Stimulated activated CD8-positive, alpha-beta memory T cell treated with anti-CD3 and anti-CD28 coated beads, Interleukin-12 subunit alpha, Interleukin-12 subunit beta, amount 100 ng/mL, for 1 hour (primary cell): ENCODE data around the gene GPR17.

Experiments
- DNase-seq: peaks from one replicate; pipeline ENCODE4 v3.0.0-alpha.2; 2020; ENCODE audit warnings: low read depth

The GPR17 gene

DNA sequence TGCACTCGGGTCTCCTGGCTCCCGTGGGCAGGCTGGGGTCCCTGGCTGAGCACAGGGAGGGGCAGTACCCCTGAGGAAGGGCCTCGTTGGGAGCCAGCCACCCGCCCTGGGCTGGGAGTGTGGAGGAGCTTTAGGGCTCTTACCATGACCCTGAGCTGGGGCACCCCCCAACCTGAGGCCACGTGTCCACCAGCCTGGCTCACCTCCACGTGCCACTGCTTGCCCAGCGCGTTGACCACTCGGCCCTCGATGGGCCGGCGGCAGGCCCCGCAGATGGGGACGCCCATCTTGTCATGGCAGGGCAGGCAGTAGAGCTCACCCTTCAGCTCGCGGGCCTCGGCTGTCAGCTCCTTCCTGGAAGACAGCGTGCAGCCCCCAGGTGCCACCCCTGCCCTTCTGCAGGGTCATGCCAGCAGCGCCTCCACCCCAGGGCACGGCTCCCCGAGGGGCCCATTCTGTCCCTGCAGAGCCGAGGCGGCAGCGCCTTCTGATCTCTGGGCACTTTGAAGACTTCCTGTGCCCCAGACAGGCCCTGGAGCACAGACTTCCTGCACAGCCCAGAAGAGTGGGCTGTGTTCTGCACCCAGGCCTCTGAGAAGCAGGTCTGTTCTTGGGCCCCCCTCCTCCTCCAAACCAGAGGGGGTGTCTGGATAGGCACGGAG, 4.0 kb upstream of the GPR17 start:
- peak; percentile 21 for DNase-seq

DNA sequence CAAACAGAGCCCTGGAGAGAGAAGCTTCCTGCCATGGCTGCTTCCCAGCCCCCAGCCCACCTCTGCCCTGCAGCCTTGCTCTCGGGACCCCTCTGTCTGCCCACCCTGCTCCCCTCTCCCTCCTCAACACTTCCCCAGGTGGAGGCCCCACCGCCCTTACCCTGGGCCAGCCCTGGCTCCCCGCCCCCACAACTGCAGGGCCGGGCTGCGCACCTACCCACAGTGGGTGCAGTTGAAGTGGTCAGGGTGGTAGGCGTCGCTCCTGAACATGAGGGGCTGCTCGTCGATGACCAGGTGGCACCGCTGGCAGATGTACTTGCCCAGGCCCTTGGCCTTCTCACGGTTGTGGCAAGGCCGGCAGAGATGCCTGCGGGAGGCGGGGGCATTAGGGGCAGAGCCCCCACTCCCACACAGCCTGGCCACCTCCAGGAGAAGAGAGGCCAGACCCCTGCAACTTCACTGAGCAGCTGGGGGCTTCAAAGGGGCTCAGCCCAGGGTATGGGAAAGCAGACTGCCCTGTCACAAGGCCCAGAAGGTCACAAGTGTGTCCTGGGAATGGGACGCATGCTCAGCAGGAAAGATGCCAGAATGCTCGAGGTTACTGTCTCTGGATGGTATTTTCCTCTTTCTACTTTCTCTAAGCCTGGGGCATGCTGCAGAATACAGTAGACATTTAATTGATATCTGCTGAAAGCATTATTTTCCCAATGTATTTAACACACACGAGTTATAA, 3.1 kb upstream of the GPR17 start:
- DNase-seq = no peak

DNA sequence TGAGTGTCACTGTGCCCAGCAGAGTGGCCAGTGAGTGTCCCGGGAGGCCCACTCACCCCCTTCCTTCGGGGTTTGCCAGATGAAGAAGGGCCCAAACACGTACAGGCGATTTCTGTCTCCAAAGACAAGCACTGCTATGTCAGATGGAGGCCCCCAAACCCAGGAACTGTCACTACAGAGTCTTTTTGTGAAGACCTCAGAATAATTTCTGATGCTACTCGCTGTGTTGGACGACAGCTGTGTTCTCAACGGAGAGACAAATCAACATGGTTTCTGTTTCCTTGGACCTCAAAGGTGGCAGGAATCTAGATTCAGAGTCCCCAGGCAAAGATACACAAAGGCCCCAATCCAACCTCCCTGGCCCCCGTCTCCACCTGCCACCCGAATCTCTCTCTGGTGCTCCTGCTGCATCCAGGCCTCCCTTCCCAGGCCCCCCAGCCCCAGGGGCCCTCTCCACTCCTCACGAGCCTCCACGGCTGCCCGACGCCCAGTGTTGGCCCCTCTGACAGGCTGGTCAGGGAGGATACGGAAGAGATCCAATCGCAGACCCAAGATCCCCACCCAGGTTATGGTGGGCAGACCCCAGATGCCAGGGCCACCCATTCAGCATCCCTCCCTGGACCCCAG, 2.4 kb upstream of the GPR17 start:
- DNase-seq = no peak

DNA sequence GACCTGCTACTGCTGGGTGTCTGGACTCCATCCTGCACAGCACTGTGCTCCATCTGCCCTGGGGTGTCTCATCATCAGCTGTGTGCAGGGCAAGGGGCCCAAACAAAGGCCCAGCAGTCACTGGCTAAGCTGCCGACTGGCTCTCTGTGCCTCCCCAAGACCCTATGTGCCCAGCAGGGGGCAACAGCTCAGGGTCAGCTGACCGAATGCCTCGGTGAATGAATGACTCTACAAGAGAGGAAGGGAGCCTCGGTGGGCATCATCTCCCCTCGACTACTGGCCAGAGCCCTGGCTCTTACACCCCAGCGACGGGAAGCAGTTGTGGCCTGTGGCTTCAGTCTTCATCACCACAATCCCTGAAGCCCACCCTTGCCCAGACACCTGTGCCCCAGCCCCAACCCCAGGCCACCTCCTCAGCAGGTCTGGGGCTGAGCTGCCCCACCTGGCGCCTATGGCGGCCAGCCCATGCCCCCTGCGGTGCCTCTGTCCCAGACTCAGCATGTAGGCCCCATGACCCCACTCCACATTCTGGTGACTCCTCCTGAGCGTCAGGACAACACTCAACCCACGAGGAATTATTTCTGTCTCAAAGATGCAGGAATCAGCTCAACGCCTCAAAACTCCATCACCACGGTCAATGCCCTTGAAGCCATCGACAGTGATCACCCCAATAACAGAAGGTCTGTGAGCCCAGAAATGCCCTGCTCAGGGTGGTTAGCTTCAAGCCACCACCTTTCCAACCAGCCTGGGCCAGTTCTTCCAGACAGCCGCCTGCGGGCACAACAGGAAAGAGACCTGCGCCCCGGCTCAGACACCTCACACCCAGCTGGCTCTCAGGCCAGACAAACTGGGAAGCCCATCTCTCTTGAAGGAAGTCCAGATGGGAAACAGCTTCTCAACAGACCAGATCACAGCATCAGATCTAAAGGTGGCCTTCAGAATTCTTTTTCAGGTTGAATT, 1.6 kb upstream of the GPR17 start:
- DNase-seq = no peak

DNA sequence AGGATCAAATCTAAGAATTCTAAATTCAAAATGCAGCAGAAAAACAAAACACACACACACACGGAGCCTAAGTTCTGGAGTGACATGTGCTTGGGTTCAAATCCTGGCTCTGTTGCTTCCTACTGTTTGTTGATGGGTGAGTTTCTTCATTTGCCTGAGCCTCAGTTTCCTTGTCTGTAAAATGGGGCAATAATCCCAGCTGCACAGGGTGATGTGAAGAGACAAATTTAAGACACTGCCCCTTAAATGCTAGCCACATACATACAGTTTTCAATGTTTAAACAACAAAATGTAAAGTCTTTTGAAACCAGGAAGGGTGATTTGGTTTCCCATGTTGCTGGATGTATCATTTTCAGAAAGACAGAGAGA, 943 bp upstream of the GPR17 start:
- DNase-seq = no peak

DNA sequence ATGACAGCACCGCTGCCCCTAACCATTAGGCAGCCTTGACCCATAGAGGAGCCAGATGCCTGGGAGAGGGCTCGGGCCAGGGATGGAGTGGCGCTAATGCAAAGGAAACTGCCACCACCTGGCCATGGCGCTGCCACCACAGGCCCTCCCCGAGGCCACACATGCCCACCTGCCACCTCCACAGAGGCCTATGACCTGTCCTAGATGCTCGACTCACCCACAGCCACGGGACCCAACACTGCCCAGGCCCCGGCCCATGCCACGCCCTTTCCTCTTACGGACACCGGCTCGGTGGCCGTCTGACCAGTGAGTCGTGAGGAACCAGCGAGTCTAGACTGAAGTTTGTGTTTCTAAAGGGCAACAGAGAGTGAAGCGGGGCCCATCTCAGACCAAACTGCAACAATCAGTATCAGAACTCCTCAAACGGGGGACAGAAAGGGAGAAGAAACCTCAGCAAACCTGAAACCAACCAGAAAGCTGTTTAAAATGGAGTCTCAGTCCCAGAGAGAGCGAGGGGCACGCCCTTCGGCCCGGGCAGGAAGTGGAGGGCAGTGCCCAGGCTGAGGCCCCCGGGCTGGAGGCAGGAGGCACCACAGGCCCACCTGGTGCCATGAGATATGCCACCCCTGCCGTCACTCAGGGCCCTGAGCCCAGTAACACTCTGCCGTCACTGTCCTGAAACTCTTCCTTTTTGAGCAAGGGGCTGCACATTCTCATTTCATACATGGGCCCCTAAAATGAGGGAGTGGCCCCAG, 711 bp downstream of the GPR17 start:
- no peak for DNase-seq

DNA sequence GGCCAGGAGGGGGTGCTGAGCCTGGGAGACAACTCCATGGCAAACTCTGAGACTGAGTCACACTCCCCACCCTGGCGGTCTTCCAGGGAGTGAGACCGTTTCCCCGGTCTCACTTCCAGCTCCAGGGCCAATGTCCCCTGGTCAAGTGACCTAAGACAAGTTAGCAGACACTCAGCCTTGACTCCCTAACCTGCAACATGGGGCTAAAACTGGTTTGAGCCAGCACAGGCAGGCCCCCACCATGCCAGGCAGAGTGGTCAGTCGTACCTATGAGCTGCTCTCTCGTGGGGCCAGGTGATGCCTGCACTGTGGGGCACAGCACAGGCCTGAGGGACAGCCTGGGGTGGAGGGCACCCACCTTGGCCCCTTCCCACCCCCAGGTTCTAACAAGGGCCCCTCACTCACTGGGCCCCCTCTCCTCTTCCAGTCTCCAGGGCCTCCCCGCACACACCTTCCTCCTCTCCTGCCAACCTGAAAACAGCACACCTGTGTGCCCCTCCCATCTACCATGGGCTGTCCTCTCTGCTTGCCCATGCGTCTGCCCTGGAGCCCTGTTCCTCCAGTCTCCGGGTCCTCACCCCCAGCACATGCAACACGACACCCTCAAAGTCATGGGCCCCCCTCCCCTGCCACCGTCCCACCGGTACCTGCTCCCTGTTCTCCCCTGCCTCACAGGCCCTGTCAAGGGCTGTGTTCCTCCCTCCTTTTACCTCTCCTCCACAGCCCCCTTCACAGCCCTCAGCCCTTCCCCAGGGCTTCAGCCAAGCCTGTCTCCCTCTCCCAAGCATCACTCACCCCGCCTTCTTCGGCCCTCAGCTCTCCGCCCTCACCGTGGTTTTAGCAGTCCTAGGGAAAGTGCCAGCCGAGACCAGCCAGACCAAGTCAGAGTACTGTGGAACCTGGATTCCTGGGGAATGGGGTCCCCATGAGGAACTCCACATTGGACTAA, 1.6 kb downstream of the GPR17 start:
- DNase-seq = no peak

DNA sequence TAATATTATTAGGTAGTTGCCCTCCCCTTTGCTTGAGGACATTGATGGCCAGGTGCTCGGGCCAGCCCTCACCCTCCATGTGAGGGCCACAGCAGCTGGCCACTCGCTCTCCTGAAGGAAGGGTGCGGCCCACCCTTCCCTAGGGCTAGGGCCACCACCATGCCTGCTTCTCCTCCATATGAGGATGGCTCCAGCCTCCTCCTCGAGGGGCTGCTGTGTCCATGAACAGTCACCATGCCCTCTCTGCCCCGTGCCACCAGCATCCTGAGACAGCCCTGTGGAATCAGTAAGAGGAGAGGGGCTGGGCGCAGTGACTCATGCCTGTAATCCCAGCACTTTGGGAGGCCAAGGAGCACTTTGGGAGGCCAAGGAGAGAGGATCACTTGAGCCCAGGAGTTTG, 2.4 kb downstream of the GPR17 start:
- no peak for DNase-seq

DNA sequence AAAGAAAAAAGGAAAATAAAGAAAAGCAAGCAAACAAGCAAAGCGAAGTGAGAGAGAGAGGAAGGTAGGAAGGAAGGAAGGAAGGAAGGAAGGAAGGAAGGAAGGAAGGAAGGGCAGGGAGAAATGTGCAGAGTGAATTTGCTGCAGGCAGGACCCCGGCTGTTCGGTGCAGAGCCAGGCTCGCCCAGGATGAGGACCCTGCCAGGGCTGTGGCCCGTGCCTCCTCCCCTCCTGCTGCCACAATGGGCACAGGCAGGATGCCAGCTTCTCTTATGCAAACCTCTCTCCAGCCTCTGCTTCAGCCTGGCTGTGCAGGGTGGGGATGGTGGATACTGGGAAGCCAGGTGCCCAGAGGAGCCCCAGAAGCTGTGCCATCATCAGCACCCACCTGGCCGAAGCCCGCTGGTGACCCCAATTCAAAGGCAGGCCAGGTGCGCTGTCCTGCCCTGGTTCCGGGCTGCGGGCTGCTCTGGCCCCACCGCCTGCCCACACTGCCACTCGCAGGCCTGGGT, 3.2 kb downstream of the GPR17 start:
- no peak for DNase-seq

DNA sequence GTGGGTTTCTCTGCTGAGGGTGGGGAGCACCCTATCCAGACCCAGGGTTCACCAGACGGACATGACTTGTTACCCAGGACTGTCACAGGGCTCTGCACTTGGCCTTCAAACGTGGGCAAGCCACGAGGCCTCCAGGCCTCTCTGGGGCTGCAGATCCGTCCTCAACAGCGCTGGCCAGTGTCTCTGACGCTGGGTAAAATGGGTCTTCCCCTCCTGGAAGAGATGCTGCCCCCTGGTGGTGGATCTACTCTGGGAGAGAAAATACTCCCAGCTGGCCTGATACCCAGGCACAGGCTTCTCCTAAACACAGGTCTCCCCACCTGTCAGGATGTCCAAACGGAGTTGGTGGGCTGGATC, 3.7 kb downstream of the GPR17 start:
- peak; percentile 84 for DNase-seq

DNA sequence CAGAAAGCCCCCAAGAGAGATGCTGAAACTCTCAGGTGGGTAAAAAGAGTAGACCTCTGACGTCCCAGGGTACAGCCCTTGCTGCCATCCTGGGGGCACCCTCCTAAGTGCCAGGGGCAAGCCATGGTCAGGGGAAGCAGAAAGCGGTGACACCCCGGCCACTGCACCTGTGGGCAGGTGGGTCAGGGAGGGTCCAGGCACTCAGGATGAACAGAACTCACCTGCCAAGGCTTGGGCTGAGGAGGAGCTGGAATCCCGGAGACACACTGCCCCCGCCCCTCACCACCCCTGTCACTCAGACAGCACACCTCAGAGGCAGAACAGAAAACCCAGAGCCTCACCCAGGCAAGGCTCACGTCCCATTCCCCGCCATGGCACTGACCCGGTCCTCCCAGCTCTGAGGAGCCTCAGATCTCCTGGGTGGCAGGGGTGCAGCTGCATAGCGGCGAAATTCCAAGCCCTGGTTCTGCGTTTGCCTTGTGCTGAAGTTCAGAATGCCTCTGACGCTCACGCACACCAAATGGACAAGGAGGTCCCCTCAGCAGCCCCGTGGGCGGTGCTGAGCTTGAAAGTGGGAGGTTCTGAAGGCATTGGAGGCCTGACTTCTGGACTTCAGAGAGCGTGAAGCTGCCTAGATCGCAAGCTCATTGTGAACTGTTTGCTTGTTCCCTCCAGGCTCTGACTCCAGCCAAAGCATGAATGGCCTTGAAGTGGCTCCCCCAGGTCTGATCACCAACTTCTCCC, 4.3 kb downstream of the GPR17 start:
- no peak for DNase-seq

DNA sequence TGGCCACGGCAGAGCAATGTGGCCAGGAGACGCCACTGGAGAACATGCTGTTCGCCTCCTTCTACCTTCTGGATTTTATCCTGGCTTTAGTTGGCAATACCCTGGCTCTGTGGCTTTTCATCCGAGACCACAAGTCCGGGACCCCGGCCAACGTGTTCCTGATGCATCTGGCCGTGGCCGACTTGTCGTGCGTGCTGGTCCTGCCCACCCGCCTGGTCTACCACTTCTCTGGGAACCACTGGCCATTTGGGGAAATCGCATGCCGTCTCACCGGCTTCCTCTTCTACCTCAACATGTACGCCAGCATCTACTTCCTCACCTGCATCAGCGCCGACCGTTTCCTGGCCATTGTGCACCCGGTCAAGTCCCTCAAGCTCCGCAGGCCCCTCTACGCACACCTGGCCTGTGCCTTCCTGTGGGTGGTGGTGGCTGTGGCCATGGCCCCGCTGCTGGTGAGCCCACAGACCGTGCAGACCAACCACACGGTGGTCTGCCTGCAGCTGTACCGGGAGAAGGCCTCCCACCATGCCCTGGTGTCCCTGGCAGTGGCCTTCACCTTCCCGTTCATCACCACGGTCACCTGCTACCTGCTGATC, 4.9 kb downstream of the GPR17 start:
- no peak for DNase-seq

DNA sequence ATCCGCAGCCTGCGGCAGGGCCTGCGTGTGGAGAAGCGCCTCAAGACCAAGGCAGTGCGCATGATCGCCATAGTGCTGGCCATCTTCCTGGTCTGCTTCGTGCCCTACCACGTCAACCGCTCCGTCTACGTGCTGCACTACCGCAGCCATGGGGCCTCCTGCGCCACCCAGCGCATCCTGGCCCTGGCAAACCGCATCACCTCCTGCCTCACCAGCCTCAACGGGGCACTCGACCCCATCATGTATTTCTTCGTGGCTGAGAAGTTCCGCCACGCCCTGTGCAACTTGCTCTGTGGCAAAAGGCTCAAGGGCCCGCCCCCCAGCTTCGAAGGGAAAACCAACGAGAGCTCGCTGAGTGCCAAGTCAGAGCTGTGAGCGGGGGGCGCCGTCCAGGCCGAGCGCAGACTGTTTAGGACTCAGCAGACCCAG, 5.4 kb downstream of the GPR17 start:
- no peak for DNase-seq

DNA sequence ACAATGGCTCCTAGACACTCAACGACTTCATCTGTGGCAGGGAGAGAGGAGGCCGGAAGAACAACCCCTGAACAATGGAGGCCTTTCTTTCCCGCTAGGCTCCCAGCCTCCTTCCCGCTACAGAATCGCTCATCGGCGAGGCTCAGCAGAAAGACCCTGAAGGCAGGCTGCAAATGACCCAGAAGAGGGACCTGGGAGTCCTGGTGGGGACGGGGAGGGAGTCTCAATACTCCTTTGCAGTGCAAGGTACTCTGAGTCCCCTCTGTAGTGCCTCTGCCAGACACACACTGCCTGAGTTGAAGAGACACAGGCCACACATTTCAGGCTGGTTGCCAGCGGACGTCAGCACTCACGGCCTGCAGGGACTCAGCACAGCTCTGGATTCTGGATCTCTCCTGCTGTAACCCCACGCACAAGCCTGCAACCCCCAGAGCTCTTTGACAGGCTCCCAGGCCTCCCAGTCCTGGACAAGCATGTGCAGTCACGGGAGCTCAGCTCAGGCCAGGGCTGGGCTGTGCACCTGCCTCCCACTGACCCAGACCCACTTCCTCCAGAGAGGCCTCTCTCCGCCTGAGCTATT, 6.1 kb downstream of the GPR17 start:
- DNase-seq = no peak

DNA sequence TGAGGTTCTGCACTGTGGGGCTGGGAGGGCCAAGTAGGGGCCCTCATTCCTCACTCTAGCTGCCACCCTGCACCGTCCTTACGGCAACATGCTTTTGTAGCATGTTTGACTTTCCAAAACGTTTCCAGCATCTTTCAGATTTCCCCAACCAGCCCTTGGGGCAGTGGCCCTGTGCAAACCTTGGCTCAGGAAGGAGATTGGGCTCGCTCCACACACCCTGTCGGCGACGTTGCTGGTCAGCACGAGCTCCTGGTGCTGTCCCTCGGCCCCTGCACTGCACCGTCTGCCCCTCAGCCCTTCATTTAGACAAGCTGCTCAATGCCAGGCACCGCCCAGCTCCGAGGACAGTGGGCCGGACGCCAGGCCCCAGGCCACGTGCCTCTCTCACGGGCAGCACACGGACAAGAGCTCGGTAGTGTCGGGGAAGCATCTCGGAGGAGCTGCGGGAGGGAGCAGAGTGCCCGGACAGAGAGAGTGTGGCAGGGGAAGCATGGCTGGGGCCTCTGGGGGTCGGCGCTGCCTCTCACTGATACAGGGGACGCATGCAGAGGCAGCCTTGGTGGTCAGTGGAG, 6.9 kb downstream of the GPR17 start:
- no peak for DNase-seq

DNA sequence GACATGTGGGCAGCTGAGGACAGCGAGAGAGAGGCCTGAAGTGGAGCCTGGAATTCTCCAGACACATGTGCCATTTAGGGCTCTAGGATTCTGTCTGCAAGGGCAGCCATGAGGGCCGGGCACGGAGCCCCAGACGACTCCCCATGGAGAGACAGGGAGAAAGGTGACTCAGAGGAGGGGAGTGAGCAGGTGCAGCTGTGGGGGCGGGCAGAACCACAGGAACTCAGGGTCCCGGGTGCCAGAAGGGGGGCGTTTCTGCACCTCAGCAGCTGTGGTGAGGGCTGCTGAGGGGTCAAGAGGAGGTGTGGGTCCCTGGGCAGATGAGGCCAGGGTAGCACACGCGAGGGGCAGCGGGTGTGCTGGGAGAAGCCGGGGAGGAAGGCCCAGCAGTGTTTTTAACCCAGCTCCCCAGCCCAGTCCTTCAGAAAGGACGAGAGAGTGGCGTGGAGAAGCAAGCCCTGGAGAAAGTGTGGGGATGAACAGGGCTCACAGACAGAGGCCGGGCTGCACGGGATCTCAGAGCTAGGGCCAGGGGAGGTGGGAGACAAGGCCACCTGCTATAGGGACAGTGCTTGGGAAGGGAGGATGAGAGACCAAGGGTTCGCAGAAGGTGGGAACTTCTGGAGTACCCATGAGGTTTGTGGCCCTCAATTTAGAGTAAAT, 7.6 kb downstream of the GPR17 start:
- no peak for DNase-seq

DNA sequence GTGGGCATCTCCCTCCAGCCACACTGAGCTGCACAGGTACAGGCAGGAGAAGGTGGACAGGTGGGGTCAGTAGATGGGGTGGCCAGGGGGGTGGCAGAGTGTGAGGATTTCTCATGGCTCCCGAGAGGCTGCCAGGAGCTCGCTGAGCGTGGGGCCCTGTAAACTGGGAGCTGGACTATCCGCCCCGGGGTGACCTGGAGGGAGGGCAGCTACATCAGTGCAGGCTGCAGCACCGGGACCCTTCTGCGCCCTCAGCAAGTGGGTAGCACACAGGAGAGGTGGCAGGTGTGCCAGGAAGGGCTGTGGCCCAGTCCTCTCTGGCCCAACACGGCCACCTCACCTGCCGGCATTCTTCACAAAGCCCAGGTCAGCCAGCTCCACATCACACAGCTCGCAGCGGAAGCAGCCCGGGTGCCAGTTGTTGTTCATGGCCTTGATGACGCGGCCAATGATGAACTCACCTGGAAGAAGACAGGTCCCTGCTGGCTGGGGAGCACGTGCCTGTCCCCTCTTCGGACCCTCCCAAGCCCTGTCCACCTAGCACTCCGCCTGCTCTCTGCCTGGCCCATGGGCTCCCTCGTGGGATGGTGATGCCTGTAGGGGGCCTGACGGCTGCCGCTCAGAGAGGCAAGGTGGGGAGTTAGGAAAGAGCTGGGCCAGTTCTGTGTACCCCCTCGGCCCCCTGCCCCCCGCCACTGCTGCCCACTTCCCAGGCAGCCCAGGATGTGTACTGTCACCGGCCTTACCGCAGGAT, 8.3 kb downstream of the GPR17 start:
- DNase-seq = no peak
